NOMO-1 (cell line): ENCODE results near the gene NR4A3.
"Not testable (repeated sequence)": the region's sequence is repeated elsewhere in the genome, so short reads cannot be mapped to it uniquely, and the experiment has no call there.

Experiments
- DNase-seq, 2 experiments: peaks; one replicate each; lab custom pipeline; 2025; ENCODE audit not compliant: unreplicated experiment in 2 of 2; lab: John Stamatoyannopoulos, UW

Gene NR4A3

GRCh38 chr9:99821396-99822108 lies at the start of gene NR4A3:
TSS of gene NR4A3 (plus strand) at chr9:99821885. CDS start at chr9:99828043, 6,158 bp downstream.
- peak; percentile 74 to 76 for DNase-seq

GRCh38 chr9:99773468-99774138 lies 48.1 kb upstream of the NR4A3 start:
- no peak for DNase-seq

- DNase-seq: no peak
Observed at GRCh38 chr9:99778308-99778707, 43.4 kb upstream of the NR4A3 start.

GRCh38 chr9:99778836-99779235 lies 42.8 kb upstream of the NR4A3 start:
- no peak for DNase-seq

GRCh38 chr9:99779277-99779676 lies 42.4 kb upstream of the NR4A3 start:
- DNase-seq: no peak

- not testable (repeated sequence) for DNase-seq
Observed at GRCh38 chr9:99782349-99782748, 39.3 kb upstream of the NR4A3 start.

- DNase-seq: peak; percentile 39 to 74
Observed at GRCh38 chr9:99782962-99783718, 38.5 kb upstream of the NR4A3 start.

- DNase-seq: no peak
Observed at GRCh38 chr9:99783799-99784198, 37.9 kb upstream of the NR4A3 start.

GRCh38 chr9:99785010-99785590 lies 36.6 kb upstream of the NR4A3 start:
- DNase-seq: no peak

GRCh38 chr9:99787556-99787955 lies 34.1 kb upstream of the NR4A3 start:
- peak in 1 of 2 experiments; percentile 7 for DNase-seq

- DNase-seq: no peak
Observed at GRCh38 chr9:99793528-99793927, 28.2 kb upstream of the NR4A3 start.

- DNase-seq: no peak
Observed at GRCh38 chr9:99796231-99796630, 25.5 kb upstream of the NR4A3 start.

GRCh38 chr9:99801775-99802174 lies 19.9 kb upstream of the NR4A3 start:
- no peak for DNase-seq

- no peak for DNase-seq
Observed at GRCh38 chr9:99803694-99804093, 18.0 kb upstream of the NR4A3 start.

GRCh38 chr9:99807276-99807852 lies 14.3 kb upstream of the NR4A3 start:
- DNase-seq: peak; percentile 33 to 61

- no peak for DNase-seq
Observed at GRCh38 chr9:99807956-99808355, 13.7 kb upstream of the NR4A3 start.

GRCh38 chr9:99808454-99808853 lies 13.2 kb upstream of the NR4A3 start:
- peak in 1 of 2 experiments; percentile 4 for DNase-seq

GRCh38 chr9:99809586-99810319 lies 11.9 kb upstream of the NR4A3 start:
- DNase-seq: no peak

- no peak for DNase-seq
Observed at GRCh38 chr9:99811172-99811571, 10.5 kb upstream of the NR4A3 start.
